Measurements from ENCODE around the gene TMEM125.

Gene TMEM125

GRCh38 chr1:43272576-43273571 is 3.1 kb downstream of the TMEM125 start:
- no peak for TF ChIP-seq CTCF (IDR thresholded peaks at IDR 0.05; ENCODE audit: low read depth, low read length)
- in situ Hi-C loops (cut with HindIII; ENCODE audit: low sequenced_read_pairs) = no loop called here

GRCh38 chr1:43273708-43274107 is 3.9 kb downstream of the TMEM125 start:
- DNase-seq (ENCODE audit: low read depth, low spot score) = no peak
- in situ Hi-C loops (cut with HindIII; ENCODE audit: low sequenced_read_pairs) = no loop called here
- no peak overlapping the region for H3K4me3 ChIP-seq (ENCODE audit: low read depth, low read length)
- no peak for TF ChIP-seq CTCF (IDR thresholded peaks at IDR 0.05; ENCODE audit: low read depth, low read length)

More at GRCh38 chr1:43272576-43273571, 3.1 kb downstream of the TMEM125 start:
- H3K4me3 ChIP-seq (ENCODE audit: low read depth, low read length) = no peak overlapping the region
- no peak for DNase-seq (ENCODE audit: low read depth, low spot score)

- no peak for TF ChIP-seq CTCF (IDR thresholded peaks at IDR 0.05; ENCODE audit: low read depth, low read length)
- in situ Hi-C loops (cut with HindIII; ENCODE audit: low sequenced_read_pairs) = no loop called here
- no peak overlapping the region for H3K4me3 ChIP-seq (ENCODE audit: low read depth, low read length)
- peak; percentile 17 for DNase-seq (ENCODE audit: low read depth, low spot score)
Observed at GRCh38 chr1:43274125-43274803, 4.5 kb downstream of the TMEM125 start.

GRCh38 chr1:43274804-43275180 is 5.0 kb downstream of the TMEM125 start:
- H3K4me3 ChIP-seq (ENCODE audit: low read depth, low read length) = no peak overlapping the region
- TF ChIP-seq CTCF (IDR thresholded peaks at IDR 0.05; ENCODE audit: low read depth, low read length) = no peak
- no peak for DNase-seq (ENCODE audit: low read depth, low spot score)
- in situ Hi-C loops (cut with HindIII; ENCODE audit: low sequenced_read_pairs) = no loop called here

- in situ Hi-C loops (cut with HindIII; ENCODE audit: low sequenced_read_pairs) = no loop called here
Observed at GRCh38 chr1:43275826-43276620, 6.2 kb downstream of the TMEM125 start.

More at GRCh38 chr1:43275826-43276620, 6.2 kb downstream of the TMEM125 start:
- no peak for DNase-seq (ENCODE audit: low read depth, low spot score)
- no peak for TF ChIP-seq CTCF (IDR thresholded peaks at IDR 0.05; ENCODE audit: low read depth, low read length)
- no peak overlapping the region for H3K4me3 ChIP-seq (ENCODE audit: low read depth, low read length)
